OCI-LY3 (cell line): ENCODE results near the gene SMIM22.

ENCODE experiments used
- H2AFZ ChIP-seq: fragments of 200-600, 300-600 bp; shearing (Covaris generic); 2 replicates; pipeline ENCODE4 v1.6.0; 2014; ENCODE audit warnings: antibody characterized with exemption, low read depth, low read length
- H3K27ac ChIP-seq: fragments of 200-600, 300-600 bp; sonication (generic); 2 replicates; pipeline ENCODE4 v1.5.1; 2014; ENCODE audit warnings: mild to moderate bottlenecking, low read length, moderate library complexity, mixed read lengths
- H3K27me3 ChIP-seq: fragments of 200-600, 300-600 bp; sonication (generic); 2 replicates; pipeline ENCODE4 v1.6.1; 2014; ENCODE audit warnings: low read depth, low read length, mixed read lengths
- H3K36me3 ChIP-seq: fragments of 200-600, 300-600 bp; sonication (generic); replicated peaks from 2 replicates; pipeline ENCODE3; 2014; ENCODE audit warnings: low read depth, low read length, mixed read lengths
- H3K4me1 ChIP-seq: fragments of 300-600, 200-600 bp; sonication (generic); 2 replicates; pipeline ENCODE4 v1.6.1; 2014; ENCODE audit warnings: low read length, mixed read lengths
- H3K4me2 ChIP-seq: fragments of 200-600, 300-600 bp; sonication (generic); 2 replicates; pipeline ENCODE4 v1.6.1; 2014; ENCODE audit warnings: low read length, mixed read lengths
- H3K4me3 ChIP-seq: fragments of 300-600, 200-600 bp; sonication (generic); 2 replicates; pipeline ENCODE4 v1.5.1; 2014; ENCODE audit warnings: antibody characterized with exemption, mild to moderate bottlenecking, low read length, moderate library complexity
- H3K79me2 ChIP-seq: fragments of 300-600, 200-600 bp; shearing (Covaris generic); 2 replicates; pipeline ENCODE4 v1.6.1; 2014; ENCODE audit warnings: mild to moderate bottlenecking, low read length, mixed read lengths
- H3K9ac ChIP-seq: fragments of 300-600, 200-600 bp; shearing (Covaris generic); 2 replicates; pipeline ENCODE4 v1.6.0; 2014; ENCODE audit warnings: mild to moderate bottlenecking, low read length, moderate library complexity
- H3K9me3 ChIP-seq: fragments of 200-600, 300-600 bp; shearing (Covaris generic); 2 replicates; pipeline ENCODE4 v1.6.1; 2014; ENCODE audit warnings: low read length, mixed read lengths; ENCODE audit not compliant: insufficient read depth
- H4K20me1 ChIP-seq: fragments of 200-600, 300-600 bp; sonication (generic); 2 replicates; pipeline ENCODE4 v1.6.1; 2016; ENCODE audit warnings: low read length, mixed read lengths; ENCODE audit not compliant: insufficient read depth
- EZH2phosphoT487 ChIP-seq: fragments of 200-600 bp; shearing (Covaris generic); IDR thresholded peaks from 2 replicates; pipeline ENCODE4 v1.6.1; 2018; ENCODE audit warnings: antibody characterized with exemption, mixed run types, low read depth
- TF ChIP-seq, protein P1 (sequence below): fragments of 200-600, 300-600 bp; sonication (generic); IDR thresholded peaks from 2 replicates; pipeline ENCODE4 v1.5.1; 2014; ENCODE audit warnings: antibody characterized with exemption, low read length, low read depth

SMIM22 gene

DNA sequence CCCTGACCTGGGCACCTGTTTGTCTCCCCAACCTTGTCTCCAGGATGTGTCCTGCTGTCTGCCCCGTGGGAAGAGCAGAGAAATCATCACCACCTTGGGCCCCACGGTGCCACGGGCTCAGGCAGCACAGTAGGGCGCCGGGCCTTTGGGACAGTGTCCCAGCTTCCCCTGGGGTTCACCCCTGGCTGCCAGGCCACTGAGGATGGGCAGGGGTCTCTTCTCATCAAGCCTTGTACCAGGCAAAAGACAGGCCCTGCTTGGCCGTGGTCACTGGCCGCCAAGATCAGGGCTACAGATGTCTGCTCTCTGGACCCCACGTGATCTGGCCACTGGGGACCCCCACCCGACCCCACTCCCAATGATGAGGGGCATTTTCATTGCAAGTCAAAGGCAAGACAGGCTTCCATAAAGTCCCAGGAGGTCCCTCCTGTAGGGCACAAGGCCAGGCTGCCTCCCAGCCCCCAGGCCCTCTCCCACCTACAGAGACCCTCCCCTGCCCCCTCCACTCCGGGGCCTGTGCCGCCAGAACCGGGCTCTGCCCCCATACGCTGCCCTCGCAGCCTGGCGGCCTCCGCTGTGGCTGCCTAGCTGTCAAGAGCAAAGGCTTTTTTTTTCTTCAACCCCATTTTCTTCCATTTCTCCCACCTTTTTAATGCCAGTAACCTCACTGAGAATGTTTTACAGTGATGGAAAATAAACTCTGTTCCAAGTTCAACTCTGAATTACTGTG lies 46.3 kb upstream of the SMIM22 start:
- no peak overlapping the region for H3K4me2 ChIP-seq
- H3K36me3 ChIP-seq: peaks cover 10% of the 10 kb centered on the region
- H3K9me3 ChIP-seq: no peaks in the 10 kb centered on the region
- H3K79me2 ChIP-seq: no peaks in the 10 kb centered on the region
- no peak overlapping the region for H3K4me3 ChIP-seq
- H3K27me3 ChIP-seq: no peaks in the 10 kb centered on the region
- peaks cover 31% of the 10 kb centered on the region for H3K4me1 ChIP-seq
- no peak overlapping the region for H2AFZ ChIP-seq
- TF ChIP-seq EZH2phosphoT487: no peak
- TF ChIP-seq, protein P1, sequence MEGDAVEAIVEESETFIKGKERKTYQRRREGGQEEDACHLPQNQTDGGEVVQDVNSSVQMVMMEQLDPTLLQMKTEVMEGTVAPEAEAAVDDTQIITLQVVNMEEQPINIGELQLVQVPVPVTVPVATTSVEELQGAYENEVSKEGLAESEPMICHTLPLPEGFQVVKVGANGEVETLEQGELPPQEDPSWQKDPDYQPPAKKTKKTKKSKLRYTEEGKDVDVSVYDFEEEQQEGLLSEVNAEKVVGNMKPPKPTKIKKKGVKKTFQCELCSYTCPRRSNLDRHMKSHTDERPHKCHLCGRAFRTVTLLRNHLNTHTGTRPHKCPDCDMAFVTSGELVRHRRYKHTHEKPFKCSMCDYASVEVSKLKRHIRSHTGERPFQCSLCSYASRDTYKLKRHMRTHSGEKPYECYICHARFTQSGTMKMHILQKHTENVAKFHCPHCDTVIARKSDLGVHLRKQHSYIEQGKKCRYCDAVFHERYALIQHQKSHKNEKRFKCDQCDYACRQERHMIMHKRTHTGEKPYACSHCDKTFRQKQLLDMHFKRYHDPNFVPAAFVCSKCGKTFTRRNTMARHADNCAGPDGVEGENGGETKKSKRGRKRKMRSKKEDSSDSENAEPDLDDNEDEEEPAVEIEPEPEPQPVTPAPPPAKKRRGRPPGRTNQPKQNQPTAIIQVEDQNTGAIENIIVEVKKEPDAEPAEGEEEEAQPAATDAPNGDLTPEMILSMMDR: no peak
- no peak overlapping the region for H3K9ac ChIP-seq
- no peak overlapping the region for H3K27ac ChIP-seq
- H4K20me1 ChIP-seq: no peaks in the 10 kb centered on the region

DNA sequence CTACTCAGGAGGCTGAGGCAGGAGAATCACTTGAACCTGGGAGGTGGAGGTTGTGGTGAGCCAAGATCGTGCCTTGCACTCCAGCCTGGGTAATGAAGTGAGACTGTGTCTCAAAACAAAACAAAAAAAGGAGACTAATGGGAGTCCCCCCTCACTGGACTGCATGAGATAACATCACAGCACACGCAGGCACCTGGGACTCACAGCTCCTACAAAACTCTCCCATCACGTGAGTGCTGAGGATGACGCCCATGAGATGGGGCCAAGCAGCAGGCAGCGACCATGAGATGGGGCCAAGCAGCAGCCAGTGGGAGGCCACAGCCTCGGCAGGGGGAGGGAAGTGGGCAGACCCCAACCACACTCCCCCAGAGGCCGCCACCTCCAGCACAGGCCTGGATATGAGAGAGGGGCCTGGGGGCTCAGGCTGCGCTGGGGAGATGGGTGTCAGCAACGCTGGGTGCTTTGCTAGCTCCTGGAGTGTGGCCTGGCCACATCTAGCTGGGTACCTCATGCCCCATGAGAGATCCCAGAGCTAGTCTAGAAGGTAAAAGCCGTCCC lies 45.4 kb upstream of the SMIM22 start:
- Histone ChIP-seq H3K27ac (no peak overlapping the region), H3K9me3 (no peaks in the 10 kb centered on the region), H3K4me1 (peaks cover 22% of the 10 kb centered on the region), H2AFZ (no peak overlapping the region), H3K27me3 (no peaks in the 10 kb centered on the region), H3K4me2 (no peak overlapping the region), H3K36me3 (peaks cover 12% of the 10 kb centered on the region), H3K79me2 (no peaks in the 10 kb centered on the region), H3K9ac (no peak overlapping the region), H4K20me1 (no peaks in the 10 kb centered on the region), H3K4me3 (no peak overlapping the region)
- no peak for TF ChIP-seq EZH2phosphoT487
- TF ChIP-seq, protein P1: no peak

DNA sequence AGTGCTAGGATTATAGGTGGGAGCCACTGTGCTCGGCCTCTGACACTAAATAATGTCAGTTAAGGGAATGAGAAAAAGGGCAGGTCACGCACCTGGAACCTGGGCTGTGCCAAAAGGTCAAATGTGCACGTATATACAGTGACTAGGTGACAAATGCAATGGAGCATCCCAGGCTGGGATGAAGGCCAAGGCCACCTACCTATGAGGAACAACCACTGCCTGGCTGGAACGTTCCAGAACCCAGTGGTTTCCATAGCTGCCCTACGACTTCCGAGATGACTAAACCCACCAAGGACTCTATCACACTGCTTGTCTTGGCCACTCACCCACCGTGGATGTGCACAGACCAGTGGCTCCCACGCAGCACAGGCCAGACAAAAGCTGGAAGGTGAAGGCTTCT lies 44.3 kb upstream of the SMIM22 start:
- H3K4me1 ChIP-seq: peaks cover 16% of the 10 kb centered on the region
- no peak overlapping the region for H3K4me3 ChIP-seq
- H3K4me2 ChIP-seq: no peak overlapping the region
- no peaks in the 10 kb centered on the region for H3K79me2 ChIP-seq
- no peak overlapping the region for H2AFZ ChIP-seq
- H3K27ac ChIP-seq: no peak overlapping the region
- no peak overlapping the region for H3K9ac ChIP-seq
- peaks cover 21% of the 10 kb centered on the region for H3K36me3 ChIP-seq
- H4K20me1 ChIP-seq: no peaks in the 10 kb centered on the region
- no peaks in the 10 kb centered on the region for H3K9me3 ChIP-seq
- TF ChIP-seq, protein P1: no peak
- TF ChIP-seq EZH2phosphoT487: no peak
- no peaks in the 10 kb centered on the region for H3K27me3 ChIP-seq

DNA sequence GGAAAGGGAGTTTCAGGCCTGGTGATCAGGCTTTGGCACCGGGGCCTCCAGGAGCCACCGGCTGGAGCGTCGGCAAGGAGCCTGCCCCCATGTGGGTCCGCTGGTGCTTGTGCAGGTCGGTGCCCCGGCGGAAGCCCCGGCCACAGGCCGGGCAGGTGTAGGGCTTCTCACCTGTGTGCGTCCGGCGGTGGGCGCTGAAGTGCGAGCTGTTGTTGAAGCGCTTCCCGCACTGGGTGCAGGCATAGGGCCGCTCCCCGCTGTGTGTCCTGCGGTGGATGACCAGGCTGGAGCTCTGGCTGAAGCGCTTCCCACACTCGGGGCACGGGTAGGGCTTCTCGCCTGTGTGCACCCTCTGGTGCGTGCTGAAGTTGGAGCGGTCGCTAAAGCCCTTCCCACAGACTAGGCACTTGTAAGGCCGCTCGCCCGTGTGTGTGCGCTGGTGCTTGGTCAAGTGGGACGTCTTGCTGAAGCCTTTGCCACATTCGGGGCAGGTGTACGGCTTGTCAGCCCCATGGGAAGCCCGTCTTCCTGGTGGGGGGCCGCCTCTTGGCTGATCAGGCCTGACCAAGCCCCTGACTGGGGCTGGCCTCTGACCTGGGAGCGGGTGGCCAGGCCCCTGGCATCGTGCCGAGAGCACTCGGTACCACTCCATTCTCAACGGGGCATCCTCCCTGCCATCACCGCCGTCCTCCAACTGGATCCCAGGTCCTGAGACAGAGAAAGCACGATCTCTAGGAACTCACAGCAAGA lies 42.6 kb upstream of the SMIM22 start:
- peaks cover 9% of the 10 kb centered on the region for H3K4me1 ChIP-seq
- H3K36me3 ChIP-seq: peaks cover 24% of the 10 kb centered on the region
- no peak overlapping the region for H3K4me3 ChIP-seq
- H3K79me2 ChIP-seq: no peaks in the 10 kb centered on the region
- H3K27me3 ChIP-seq: no peaks in the 10 kb centered on the region
- H3K27ac ChIP-seq: no peak overlapping the region
- H2AFZ ChIP-seq: no peak overlapping the region
- no peak for TF ChIP-seq EZH2phosphoT487
- TF ChIP-seq, protein P1: no peak
- H3K4me2 ChIP-seq: no peak overlapping the region
- H3K9me3 ChIP-seq: no peaks in the 10 kb centered on the region
- no peak overlapping the region for H3K9ac ChIP-seq
- H4K20me1 ChIP-seq: no peaks in the 10 kb centered on the region
